Neutrophil (primary cell): ENCODE measurements around the gene VSX2.

ENCODE experiments used
- H3K27ac ChIP-seq: fragments of 200-600 bp; sonication (generic); 2 replicates; pipeline ENCODE4 v1.5.1; 2016; ENCODE audit warnings: mild to moderate bottlenecking, moderate library complexity
- H3K27me3 ChIP-seq: fragments of 200-600 bp; sonication (generic); 2 replicates; pipeline ENCODE4 v1.6.0; 2016; ENCODE audit warnings: mild to moderate bottlenecking
- H3K36me3 ChIP-seq: fragments of 200-600 bp; sonication (generic); 2 replicates; pipeline ENCODE4 v1.5.1; 2017
- H3K4me1 ChIP-seq, 2 experiments: fragments of 200-600 bp in 1 of 2; sonication (generic) in 1 of 2; 1 replicate in 1 of 2; 2 replicates in 1 of 2; pipeline versions ENCODE4 v1.5.1 to v1.6.1; 2013 to 2016; ENCODE audit warnings: low read depth in 1 of 2, low read length in 1 of 2, mild to moderate bottlenecking in 1 of 2, moderate library complexity in 1 of 2; ENCODE audit not compliant: control insufficient read depth in 1 of 2, insufficient read depth in 1 of 2
- H3K4me3 ChIP-seq, 2 experiments: fragments of 200-600 bp in 1 of 2; sonication (generic) in 1 of 2; 1 replicate in 1 of 2; 2 replicates in 1 of 2; pipeline ENCODE4 v1.5.1; 2013 to 2016; ENCODE audit warnings: low read depth in 1 of 2, low read length in 1 of 2, mild to moderate bottlenecking in 1 of 2, moderate library complexity in 1 of 2
- H3K9me3 ChIP-seq: fragments of 200-600 bp; sonication (generic); 2 replicates; pipeline ENCODE4 v1.5.1; 2016
- CTCF ChIP-seq: fragments of 200-600 bp; sonication (generic); IDR thresholded peaks from 2 replicates; pipeline ENCODE4 v1.5.1; 2016; ENCODE audit warnings: antibody characterized with exemption

The VSX2 gene

GRCh38 chr14:74219277-74220205 lies 19.7 kb upstream of the VSX2 start:
- no peak overlapping the region for H3K4me3 ChIP-seq
- no peak for TF ChIP-seq CTCF
- no peak overlapping the region for H3K27ac ChIP-seq
- no peaks in the 10 kb centered on the region for H3K36me3 ChIP-seq
- H3K4me1 ChIP-seq, result peaks cover 4 to 5% of the 10 kb centered on the region in 2 experiments
- no peaks in the 10 kb centered on the region for H3K9me3 ChIP-seq
- peaks cover 69% of the 10 kb centered on the region for H3K27me3 ChIP-seq

- Histone ChIP-seq H3K27me3 (peaks cover 71% of the 10 kb centered on the region), H3K27ac (no peak overlapping the region), H3K4me3 (no peak overlapping the region), H3K9me3 (no peaks in the 10 kb centered on the region), H3K36me3 (no peaks in the 10 kb centered on the region), H3K4me1 (peaks cover 4 to 5% of the 10 kb centered on the region in 2 experiments)
- no peak for TF ChIP-seq CTCF
Measured at GRCh38 chr14:74220991-74221390, 18.3 kb upstream of the VSX2 start.

GRCh38 chr14:74221741-74222140 lies 17.5 kb upstream of the VSX2 start:
- H3K27me3 ChIP-seq, result peaks cover 70% of the 10 kb centered on the region
- no peak for TF ChIP-seq CTCF
- H3K4me3 ChIP-seq, result no peak overlapping the region
- H3K36me3 ChIP-seq, result no peaks in the 10 kb centered on the region
- H3K27ac ChIP-seq, result no peak overlapping the region
- peaks cover 4 to 5% of the 10 kb centered on the region in 2 experiments for H3K4me1 ChIP-seq
- H3K9me3 ChIP-seq, result no peaks in the 10 kb centered on the region

- Histone ChIP-seq H3K36me3 (no peaks in the 10 kb centered on the region), H3K4me3 (no peak overlapping the region), H3K27me3 (peaks cover 63% of the 10 kb centered on the region), H3K9me3 (no peaks in the 10 kb centered on the region), H3K27ac (no peak overlapping the region), H3K4me1 (peaks cover 0 to under 1% of the 10 kb centered on the region in 2 experiments)
- no peak for TF ChIP-seq CTCF
Measured at GRCh38 chr14:74223016-74223415, 16.2 kb upstream of the VSX2 start.

- H3K4me3 ChIP-seq, result no peak overlapping the region
- peaks cover 78% of the 10 kb centered on the region for H3K27me3 ChIP-seq
- no peaks in the 10 kb centered on the region for H3K9me3 ChIP-seq
- TF ChIP-seq CTCF, result no peak
- H3K27ac ChIP-seq, result no peak overlapping the region
- H3K4me1 ChIP-seq, result no peaks in the 10 kb centered on the region
- no peaks in the 10 kb centered on the region for H3K36me3 ChIP-seq
Measured at GRCh38 chr14:74231784-74232183, 7.5 kb upstream of the VSX2 start.
